Brain microvascular endothelial cell (primary cell): ENCODE data around the gene BHLHA15.

Experiments
- DNase-seq: peaks from one replicate; pipeline ENCODE4 v3.0.0-alpha.2; 2020
- H3K27ac ChIP-seq: fragments of 250-450 bp; sonication (Bioruptor Pico); 2 replicates; pipeline ENCODE4 v1.5.1; 2020; ENCODE audit warnings: mild to moderate bottlenecking, moderate library complexity
- H3K27me3 ChIP-seq: fragments of 250-450 bp; sonication (Bioruptor Pico); replicated peaks from 2 replicates; pipeline ENCODE4 v1.5.1; 2020; ENCODE audit warnings: mild to moderate bottlenecking
- H3K36me3 ChIP-seq: fragments of 250-450 bp; sonication (Bioruptor Pico); replicated peaks from 2 replicates; pipeline ENCODE4 v1.5.1; 2020; ENCODE audit warnings: mild to moderate bottlenecking
- H3K4me3 ChIP-seq: 2 replicates; pipeline ENCODE4 v1.5.1; 2011; ENCODE audit warnings: low read depth, mild to moderate bottlenecking, control low read depth, low read length, moderate library complexity
- in situ Hi-C: cut with HindIII; loops from 2 replicates; pipeline ENCODE4 v1.10.0; 2017; ENCODE audit warnings: low sequenced_read_pairs, low pct_ligation_motif_present
- TF ChIP-seq, protein P1 (sequence below): IDR thresholded peaks from 2 replicates; pipeline ENCODE4 v1.5.1; 2011; ENCODE audit warnings: low read depth, mild to moderate bottlenecking, moderate library complexity, low read length, control low read depth, inconsistent platforms; ENCODE audit errors: missing control alignments

Gene BHLHA15

DNA sequence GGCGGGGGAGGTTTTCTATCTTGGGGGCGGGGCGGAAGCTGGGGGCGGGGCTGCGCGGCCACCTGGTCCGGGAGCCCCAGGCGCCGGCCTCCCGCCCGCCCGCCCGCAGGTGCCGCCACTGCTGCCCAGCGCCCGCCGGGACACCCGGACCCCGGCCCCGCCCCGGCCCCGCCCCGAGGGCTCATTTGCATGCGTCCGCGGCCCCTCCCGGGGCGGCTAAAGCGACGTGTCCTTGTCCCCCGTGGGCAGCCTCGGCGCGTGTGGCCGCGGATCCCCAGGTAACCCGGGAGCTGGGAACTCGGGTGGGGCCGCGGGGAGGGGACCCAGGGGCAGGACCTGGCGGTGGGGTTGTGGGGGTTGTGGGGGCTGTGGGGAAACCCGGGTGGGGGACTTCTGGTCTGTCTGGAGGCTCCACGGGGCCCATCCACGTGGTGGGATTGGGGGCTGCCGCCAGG, at the start of gene BHLHA15:
BHLHA15 (plus strand) TSS at position 219 of the 455 bp plus-strand sequence. CDS start 871 bp downstream, outside the sequence.
- no peak for DNase-seq
- TF ChIP-seq, protein P1, sequence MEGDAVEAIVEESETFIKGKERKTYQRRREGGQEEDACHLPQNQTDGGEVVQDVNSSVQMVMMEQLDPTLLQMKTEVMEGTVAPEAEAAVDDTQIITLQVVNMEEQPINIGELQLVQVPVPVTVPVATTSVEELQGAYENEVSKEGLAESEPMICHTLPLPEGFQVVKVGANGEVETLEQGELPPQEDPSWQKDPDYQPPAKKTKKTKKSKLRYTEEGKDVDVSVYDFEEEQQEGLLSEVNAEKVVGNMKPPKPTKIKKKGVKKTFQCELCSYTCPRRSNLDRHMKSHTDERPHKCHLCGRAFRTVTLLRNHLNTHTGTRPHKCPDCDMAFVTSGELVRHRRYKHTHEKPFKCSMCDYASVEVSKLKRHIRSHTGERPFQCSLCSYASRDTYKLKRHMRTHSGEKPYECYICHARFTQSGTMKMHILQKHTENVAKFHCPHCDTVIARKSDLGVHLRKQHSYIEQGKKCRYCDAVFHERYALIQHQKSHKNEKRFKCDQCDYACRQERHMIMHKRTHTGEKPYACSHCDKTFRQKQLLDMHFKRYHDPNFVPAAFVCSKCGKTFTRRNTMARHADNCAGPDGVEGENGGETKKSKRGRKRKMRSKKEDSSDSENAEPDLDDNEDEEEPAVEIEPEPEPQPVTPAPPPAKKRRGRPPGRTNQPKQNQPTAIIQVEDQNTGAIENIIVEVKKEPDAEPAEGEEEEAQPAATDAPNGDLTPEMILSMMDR = no peak
- in situ Hi-C loops = no loop called here
- no peak within 1 kb of the TSS for H3K27ac ChIP-seq
- no peaks in the 10 kb centered on the region for H3K27me3 ChIP-seq
- peaks cover 4% of the 10 kb centered on the region for H3K36me3 ChIP-seq
- peak within 1 kb of the TSS; percentile 33 for H3K4me3 ChIP-seq

DNA sequence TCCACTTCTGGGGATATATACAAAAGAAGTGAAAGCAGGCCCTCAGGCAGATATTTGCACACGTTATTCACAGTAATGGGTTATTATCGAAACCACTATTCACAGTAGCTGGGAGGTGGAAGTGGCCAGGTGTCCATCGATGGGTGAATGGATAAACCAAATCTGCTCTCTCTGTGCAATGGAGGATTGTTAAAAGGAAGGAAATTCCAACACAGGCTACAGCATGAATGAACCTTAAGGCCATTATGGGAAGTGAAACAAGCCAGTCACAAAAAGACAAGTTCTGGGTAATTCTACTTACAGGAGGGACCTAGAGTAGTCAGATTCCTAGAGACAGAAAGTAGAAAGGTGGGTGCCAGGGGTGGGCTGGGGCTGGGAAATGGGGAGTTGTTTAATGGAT, 48.5 kb upstream of the BHLHA15 start:
- no peaks in the 10 kb centered on the region for H3K36me3 ChIP-seq
- in situ Hi-C loops = no loop called here
- H3K27ac ChIP-seq = no peak overlapping the region
- TF ChIP-seq, protein P1 = no peak
- DNase-seq = no peak
- no peak overlapping the region for H3K4me3 ChIP-seq
- no peaks in the 10 kb centered on the region for H3K27me3 ChIP-seq

DNA sequence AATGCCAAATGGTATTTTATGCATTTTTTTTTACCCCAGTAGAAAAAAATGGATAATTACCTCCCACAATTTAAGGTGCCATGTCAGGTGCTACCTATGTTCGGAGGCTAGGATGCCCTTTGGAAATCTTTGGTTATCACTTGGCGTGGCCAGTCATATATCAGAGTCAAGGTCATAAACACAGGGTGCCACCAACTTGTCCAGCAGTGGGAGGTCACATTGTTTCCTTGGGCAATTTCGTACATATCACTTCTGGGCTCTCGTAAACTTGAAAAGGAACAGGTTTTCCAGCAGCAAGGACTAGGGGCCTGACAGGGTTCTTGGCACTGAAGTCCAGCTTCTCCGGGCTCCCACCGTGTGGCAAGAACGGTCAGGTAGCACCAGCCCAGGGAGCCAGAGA, 48.0 kb upstream of the BHLHA15 start:
- Histone ChIP-seq H3K4me3 (no peak overlapping the region), H3K36me3 (no peaks in the 10 kb centered on the region), H3K27me3 (no peaks in the 10 kb centered on the region), H3K27ac (no peak overlapping the region)
- in situ Hi-C loops = no loop called here
- no peak for DNase-seq
- TF ChIP-seq, protein P1 = no peak

DNA sequence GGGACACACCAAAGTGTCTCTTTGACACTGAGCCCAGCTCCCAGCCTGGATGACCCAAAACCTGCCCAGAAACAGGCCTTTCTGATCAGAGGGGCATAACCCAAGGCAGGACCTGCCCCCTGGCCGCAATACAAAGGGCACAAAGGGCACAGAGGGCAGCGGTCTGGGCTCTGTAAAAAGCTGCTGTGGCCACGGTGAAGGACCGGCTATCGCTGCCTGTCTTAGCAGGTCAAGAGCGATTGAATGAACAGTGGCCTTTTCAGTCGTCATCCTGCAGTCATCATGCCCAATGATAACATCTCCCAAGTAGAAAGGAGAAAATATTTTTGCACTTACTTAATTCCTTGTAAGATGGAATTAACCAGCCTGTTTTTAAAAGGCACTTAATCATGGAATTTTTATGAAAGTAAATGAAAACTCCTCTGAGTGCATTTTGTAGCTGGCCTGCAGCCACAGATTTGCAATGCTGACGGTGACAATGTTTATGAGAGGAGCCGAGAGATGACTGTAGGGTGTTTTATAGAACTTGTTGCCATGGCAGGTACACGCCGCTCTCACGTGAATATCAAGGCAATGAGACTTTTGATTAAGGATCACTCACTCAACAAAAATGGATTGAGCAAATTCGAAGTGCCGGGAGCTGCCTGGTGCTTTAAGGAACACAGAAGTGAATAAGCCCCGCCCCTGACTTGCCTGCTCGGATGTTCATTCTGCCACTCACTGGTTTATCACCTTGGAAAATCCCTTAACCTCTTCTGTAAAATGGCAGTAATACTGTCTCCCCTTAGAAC, 47.3 kb upstream of the BHLHA15 start:
- Histone ChIP-seq H3K36me3 (no peaks in the 10 kb centered on the region), H3K27me3 (no peaks in the 10 kb centered on the region), H3K27ac (no peak overlapping the region), H3K4me3 (peak overlapping the region; percentile 17)
- in situ Hi-C loops = no loop called here
- TF ChIP-seq, protein P1 = no peak
- peak; percentile 33 for DNase-seq

DNA sequence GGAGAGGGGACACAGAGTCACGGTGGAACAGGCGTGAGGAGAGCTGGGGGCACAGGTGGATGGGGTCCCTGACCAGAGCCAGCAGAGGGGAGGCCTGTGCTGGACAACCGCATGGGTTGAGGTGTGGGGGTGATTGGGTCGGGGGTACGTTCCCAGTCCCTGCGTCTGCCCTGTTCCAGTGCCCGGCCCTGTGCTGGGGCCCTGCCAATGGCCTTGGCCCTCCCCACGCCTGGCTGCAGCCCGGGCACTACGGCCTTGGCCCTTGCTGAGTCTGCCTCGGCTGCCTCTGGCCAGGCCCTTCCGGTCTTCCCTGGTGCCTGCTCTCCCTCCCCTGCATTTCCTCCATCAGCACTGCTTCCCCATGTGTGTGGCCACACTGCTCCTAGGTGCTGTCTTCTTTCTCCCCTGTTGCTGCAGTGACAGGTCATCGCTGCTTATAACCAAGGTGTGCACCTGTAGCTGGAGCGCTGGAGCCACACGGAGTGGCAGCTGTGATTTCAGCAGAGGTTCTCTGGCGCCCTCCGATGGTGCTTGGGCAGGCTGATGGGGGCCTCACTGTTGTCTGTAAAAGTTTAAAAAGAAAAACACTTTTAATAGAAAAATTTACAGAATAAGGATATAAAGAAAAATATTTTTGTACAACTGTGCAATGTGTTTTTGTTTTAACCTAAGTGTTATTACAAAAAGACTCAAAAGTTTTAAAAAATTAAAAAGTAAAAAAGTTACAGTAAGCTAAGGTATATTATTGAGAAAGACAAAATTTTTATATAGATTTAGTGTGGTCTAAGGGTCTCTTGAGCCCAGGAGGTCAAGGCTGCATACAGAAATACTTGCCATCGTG, 45.2 kb upstream of the BHLHA15 start:
- Histone ChIP-seq H3K27me3 (no peaks in the 10 kb centered on the region), H3K36me3 (no peaks in the 10 kb centered on the region), H3K4me3 (no peak overlapping the region), H3K27ac (no peak overlapping the region)
- peak; percentile 16 for DNase-seq
- TF ChIP-seq, protein P1 = peak; percentile 85
- in situ Hi-C loops = no loop called here
